Vagina (tissue), 2 donors: ENCODE results near the gene P2RY11. TPM values are rescaled to one million over a fixed set of nuclear protein-coding genes. Genes with fewer than 3 reads are reported as not detected.

Experiments
- DNase-seq, 2 donors: peaks; one replicate each; pipeline ENCODE4 v3.0.0-alpha.2; 2017; ENCODE audit errors: extremely low spot score in 2 of 2
- H3K27ac ChIP-seq: fragments of 200-600 bp; sonication (generic); one replicate; pipeline ENCODE4 v1.5.1; 2019
- H3K27me3 ChIP-seq: fragments of 200-600 bp; sonication (generic); one replicate; pipeline ENCODE4 v1.5.1; 2019
- H3K36me3 ChIP-seq, 2 donors: fragments of 200-600 bp; sonication (generic); one replicate each; pipeline ENCODE4 v1.5.1; 2017 to 2019
- H3K4me1 ChIP-seq: fragments of 200-600 bp; sonication (generic); one replicate; pipeline ENCODE4 v1.5.1; 2019
- H3K4me3 ChIP-seq, 2 donors: fragments of 200-600 bp; sonication (generic); 1 replicate in 1 of 2; 2 replicates in 1 of 2; pipeline ENCODE4 v1.5.1; 2016 to 2019
- H3K9me3 ChIP-seq: fragments of 200-600 bp; sonication (generic); one replicate; pipeline ENCODE4 v1.5.1; 2019
- POLR2A ChIP-seq, 2 donors: fragments of 450-650 bp; IDR thresholded peaks; one replicate each; pipeline ENCODE4 v1.6.1; 2017; ENCODE audit warnings: antibody characterized with exemption in 2 of 2, mild to moderate bottlenecking in 2 of 2, moderate library complexity in 2 of 2
- POLR2AphosphoS5 ChIP-seq, 2 donors: sonication (generic); formaldehyde crosslinking; IDR thresholded peaks; one replicate each; pipeline ENCODE4 v1.9.0; 2017; ENCODE audit warnings: antibody characterized with exemption in 2 of 2, mild to moderate bottlenecking in 2 of 2, low read depth in 1 of 2; ENCODE audit not compliant: insufficient read depth in 1 of 2
- intact Hi-C: fragments of 100-400 bp; cut with DNase I; formaldehyde crosslinking; loops from one replicate; pipeline ENCODE4 v1.15.1; 2023
- total RNA-seq: library from RNA; depleted of rRNA; stranded (reverse); fragments of >200 nt; gene quantifications from one replicate; pipeline ENCODE4 v1.2.3, GENCODE V29; 2016
- TF ChIP-seq, protein P1 (sequence below), 3 experiments: fragments of 450-650 bp in 2 of 3; fragments of 200-600 bp in 1 of 3; sonication (generic) in 1 of 3; IDR thresholded peaks; one replicate each; pipeline ENCODE4 v1.5.1; 2017 to 2019; ENCODE audit warnings: antibody characterized with exemption in 3 of 3, mild to moderate bottlenecking in 2 of 3, moderate library complexity in 2 of 3

P2RY11 gene
- total RNA-seq, 1 donor from 2014 or later, result 9.1 TPM

DNA sequence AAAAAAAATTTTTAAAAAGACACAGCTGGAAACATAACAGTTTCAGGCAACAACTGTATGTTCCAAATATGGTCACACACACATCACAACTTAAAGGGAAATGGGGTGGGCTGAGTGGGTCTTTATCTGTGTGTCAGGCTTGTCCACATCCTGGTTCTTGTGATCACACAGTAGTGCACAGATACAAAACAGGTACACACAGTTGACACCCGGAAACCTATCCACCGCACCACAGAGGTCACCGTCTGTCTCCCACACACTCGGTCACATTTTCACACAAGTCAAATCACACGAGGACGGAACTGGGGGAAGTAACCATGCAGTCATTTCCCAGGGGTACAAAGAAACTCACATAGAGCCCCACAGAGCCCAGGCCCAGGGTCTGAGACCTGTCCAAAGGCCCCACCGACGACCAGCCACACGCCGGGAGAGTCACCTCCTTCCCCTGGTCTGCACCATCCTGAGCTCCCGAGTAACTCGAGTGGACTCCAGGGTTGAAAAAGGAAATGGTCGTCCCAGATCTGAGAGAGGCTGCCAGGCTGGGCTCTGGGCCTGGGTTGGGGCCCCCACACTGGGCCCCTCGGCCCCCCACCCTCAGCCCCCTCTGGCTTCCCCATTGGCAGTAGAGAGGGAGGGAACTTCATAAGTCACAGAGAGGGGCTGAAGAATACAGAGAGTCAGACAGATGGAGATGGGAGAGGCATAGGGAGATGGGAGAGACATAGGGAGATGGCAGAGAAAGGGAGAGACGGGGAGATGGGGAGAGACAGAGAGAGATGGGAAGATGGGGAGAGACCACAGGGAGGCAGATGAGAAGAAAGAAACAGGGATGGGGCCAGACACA is 6.6 kb upstream of the P2RY11 start:
- H3K27ac ChIP-seq, result peak overlapping the region; percentile 44
- no peaks in the 10 kb centered on the region for H3K27me3 ChIP-seq
- peaks cover 21% of the 10 kb centered on the region for H3K4me1 ChIP-seq
- no peaks in the 10 kb centered on the region for H3K9me3 ChIP-seq
- peak; percentile 85 to 90 for DNase-seq
- intact Hi-C loops, result no loop called here
- peaks cover 0 to 25% of the 10 kb centered on the region in 2 donors for H3K36me3 ChIP-seq
- H3K4me3 ChIP-seq, result no peak overlapping the region
- TF ChIP-seq POLR2AphosphoS5 (IDR thresholded peaks at IDR 0.05; ENCODE audit: insufficient read depth in 1 of 2, low read depth in 1 of 2) (no peak), POLR2A (IDR thresholded peaks at IDR 0.05) (no peak)
- TF ChIP-seq, protein P1, sequence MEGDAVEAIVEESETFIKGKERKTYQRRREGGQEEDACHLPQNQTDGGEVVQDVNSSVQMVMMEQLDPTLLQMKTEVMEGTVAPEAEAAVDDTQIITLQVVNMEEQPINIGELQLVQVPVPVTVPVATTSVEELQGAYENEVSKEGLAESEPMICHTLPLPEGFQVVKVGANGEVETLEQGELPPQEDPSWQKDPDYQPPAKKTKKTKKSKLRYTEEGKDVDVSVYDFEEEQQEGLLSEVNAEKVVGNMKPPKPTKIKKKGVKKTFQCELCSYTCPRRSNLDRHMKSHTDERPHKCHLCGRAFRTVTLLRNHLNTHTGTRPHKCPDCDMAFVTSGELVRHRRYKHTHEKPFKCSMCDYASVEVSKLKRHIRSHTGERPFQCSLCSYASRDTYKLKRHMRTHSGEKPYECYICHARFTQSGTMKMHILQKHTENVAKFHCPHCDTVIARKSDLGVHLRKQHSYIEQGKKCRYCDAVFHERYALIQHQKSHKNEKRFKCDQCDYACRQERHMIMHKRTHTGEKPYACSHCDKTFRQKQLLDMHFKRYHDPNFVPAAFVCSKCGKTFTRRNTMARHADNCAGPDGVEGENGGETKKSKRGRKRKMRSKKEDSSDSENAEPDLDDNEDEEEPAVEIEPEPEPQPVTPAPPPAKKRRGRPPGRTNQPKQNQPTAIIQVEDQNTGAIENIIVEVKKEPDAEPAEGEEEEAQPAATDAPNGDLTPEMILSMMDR (IDR thresholded peaks at IDR 0.05), result no peak

DNA sequence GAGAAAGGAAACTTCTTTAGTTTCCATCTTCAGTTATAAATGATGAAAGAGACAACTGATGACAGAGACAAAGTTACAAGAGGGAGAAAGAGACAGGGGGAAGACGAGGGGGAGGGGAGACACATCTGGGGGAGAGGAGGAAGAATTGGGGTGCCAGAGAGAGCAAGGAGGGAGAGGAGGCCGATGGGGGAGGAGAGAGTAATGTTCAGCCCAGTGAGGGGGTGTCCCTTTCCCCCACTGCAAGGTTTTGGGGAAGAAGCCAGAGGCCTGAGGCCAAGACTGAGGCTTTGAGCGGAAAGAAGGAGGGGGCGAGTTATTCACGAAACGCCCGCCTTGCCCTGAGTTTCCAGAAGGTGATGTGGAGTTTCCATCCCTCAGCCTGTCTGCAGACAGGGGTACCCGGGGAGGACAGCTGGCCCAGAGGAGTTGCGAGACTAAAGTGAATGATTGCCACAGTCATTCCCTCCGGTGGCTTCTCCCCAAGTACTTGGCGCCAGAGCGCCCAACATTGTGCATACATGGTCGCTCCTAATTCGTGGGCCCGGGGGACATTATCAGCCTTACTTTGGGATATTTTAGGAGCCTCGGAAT is 5.9 kb upstream of the P2RY11 start:
- Histone ChIP-seq H3K9me3 (no peaks in the 10 kb centered on the region), H3K4me1 (peaks cover 21% of the 10 kb centered on the region), H3K36me3 (peaks cover 0 to 32% of the 10 kb centered on the region in 2 donors), H3K27ac (peak overlapping the region; percentile 44), H3K4me3 (peak overlapping the region; percentile 71 to 89), H3K27me3 (no peaks in the 10 kb centered on the region)
- intact Hi-C loops, result no loop called here
- DNase-seq, result no peak
- TF ChIP-seq, protein P1 (IDR thresholded peaks at IDR 0.05), result no peak
- TF ChIP-seq POLR2AphosphoS5 (IDR thresholded peaks at IDR 0.05; ENCODE audit: insufficient read depth in 1 of 2, low read depth in 1 of 2), result no peak
- TF ChIP-seq POLR2A (IDR thresholded peaks at IDR 0.05), result no peak

DNA sequence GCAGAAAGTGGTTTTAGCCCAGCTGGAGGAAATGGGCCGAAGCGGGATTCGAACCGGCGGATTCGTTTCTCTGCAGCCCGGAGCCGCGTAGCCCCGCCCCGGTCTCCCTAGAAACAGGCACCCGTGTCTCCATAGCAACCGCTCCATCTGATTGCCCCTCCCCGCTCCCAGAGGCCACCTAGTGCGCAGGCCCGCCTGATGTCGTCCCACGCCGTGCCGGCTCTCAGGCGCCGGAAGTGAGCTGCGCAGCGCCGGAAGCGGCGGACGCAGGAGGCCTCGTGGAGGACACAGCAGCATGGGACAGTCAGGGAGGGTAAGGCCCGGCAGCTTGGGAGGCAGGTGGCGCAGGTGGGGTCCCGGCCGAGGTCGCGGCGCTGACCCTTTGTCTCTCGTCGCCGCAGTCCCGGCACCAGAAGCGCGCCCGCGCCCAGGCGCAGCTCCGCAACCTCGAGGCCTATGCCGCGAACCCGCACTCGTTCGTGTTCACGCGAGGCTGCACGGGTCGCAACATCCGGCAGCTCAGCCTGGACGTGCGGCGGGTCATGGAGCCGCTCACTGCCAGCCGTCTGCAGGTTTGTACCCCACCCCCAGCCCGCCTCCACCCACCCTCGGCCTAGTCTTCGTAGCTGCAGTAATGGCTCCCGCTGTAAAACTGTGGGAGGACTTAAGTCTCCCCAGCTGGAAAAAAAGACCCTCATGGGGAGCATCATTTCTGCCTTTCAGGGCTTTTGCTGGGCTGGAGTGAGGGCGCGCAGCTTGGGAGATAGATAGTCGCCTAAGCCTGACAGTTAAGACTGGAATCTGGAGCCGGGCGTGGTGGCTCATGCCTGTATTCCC is 5.2 kb upstream of the P2RY11 start, which contains the start of gene PPAN:
TSS of gene PPAN (plus strand) at position 263 of the 837 bp plus-strand sequence. CDS start at position 296, 33 bp downstream.
- H3K36me3 ChIP-seq, result peaks cover 0 to 39% of the 10 kb centered on the region in 2 donors
- H3K9me3 ChIP-seq, result no peaks in the 10 kb centered on the region
- intact Hi-C loops, result no loop called here

DNA sequence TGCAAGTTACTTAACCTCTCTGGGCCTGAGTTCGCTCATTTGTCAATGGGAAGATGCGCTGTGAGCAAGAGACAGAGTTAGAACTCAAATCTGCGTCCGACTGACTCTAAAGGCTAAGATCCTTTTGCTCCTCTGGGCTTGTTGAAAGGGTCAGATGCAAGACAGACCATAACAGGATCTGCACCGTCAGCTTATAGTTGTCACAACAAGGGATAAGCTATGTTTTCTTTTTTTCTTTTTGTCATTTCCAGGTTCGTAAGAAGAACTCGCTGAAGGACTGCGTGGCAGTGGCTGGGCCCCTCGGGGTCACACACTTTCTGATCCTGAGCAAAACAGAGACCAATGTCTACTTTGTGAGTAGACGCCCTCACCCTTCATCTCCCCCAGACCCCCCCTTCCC is 4.2 kb upstream of the P2RY11 start:
- intact Hi-C loops, result no loop called here
- no peak for DNase-seq
- no peak for TF ChIP-seq POLR2AphosphoS5 (IDR thresholded peaks at IDR 0.05; ENCODE audit: insufficient read depth in 1 of 2, low read depth in 1 of 2)
- TF ChIP-seq, protein P1 (IDR thresholded peaks at IDR 0.05), result no peak
- TF ChIP-seq POLR2A (IDR thresholded peaks at IDR 0.05), result no peak
- no peak overlapping the region for H3K27ac ChIP-seq
- no peaks in the 10 kb centered on the region for H3K27me3 ChIP-seq
- peaks cover 0 to 41% of the 10 kb centered on the region in 2 donors for H3K36me3 ChIP-seq
- H3K9me3 ChIP-seq, result no peaks in the 10 kb centered on the region
- peaks cover 21% of the 10 kb centered on the region for H3K4me1 ChIP-seq
- peak overlapping the region; percentile 71 to 89 for H3K4me3 ChIP-seq

More for the DNA sequence above, 5.2 kb upstream of the P2RY11 start, which contains the start of gene PPAN:
- TF ChIP-seq, protein P1 (IDR thresholded peaks at IDR 0.05), result peak in 2 of 3 experiments; percentile 28 to 44
- TF ChIP-seq POLR2AphosphoS5 (IDR thresholded peaks at IDR 0.05; ENCODE audit: insufficient read depth in 1 of 2, low read depth in 1 of 2), result peak; percentile 87 to 97
- no peak for TF ChIP-seq POLR2A (IDR thresholded peaks at IDR 0.05)
- Histone ChIP-seq H3K4me1 (peaks cover 21% of the 10 kb centered on the region), H3K27ac (peak within 1 kb of the TSS; percentile 51), H3K4me3 (peak within 1 kb of the TSS; percentile 71 to 89), H3K27me3 (no peaks in the 10 kb centered on the region)
- peak; percentile 94 to 96 for DNase-seq
